ENCODE measurements around the gene LMAN1L. TPM values are rescaled to one million over a fixed set of nuclear protein-coding genes. Genes with fewer than 3 reads are reported as not detected.

LMAN1L gene
- total RNA-seq, 1 donor from 2014 or later, result 8.1 TPM

DNA sequence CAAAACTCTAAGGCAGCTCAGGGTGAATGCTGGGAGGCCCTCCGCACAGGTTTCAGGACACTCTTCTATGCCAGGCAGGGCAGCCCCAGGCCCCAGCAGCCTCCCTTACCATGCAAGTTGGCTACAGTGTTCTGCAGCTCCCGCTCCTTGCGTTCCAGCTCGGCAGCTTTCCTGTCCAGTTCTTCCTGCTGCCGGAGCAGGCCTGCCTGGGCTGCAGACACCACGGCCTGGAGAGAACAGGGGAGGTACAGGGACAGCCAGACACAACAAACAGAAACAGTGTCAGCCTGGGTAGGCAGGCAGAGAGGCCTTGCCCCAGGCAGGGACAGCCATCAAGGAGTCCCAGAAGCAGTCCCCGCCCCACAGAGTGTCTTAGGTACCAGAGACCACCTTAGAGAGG lies 39.3 kb downstream of the LMAN1L start:
- no peaks in the 10 kb centered on the region for H3K27me3 ChIP-seq (ENCODE audit: low read depth)
- H3K4me1 ChIP-seq, result peaks cover 31% of the 10 kb centered on the region
- no peak overlapping the region for H3K4me3 ChIP-seq
- H3K9me3 ChIP-seq (replicated peaks), result no peaks in the 10 kb centered on the region
- peaks cover 67% of the 10 kb centered on the region for H3K36me3 ChIP-seq
- H3K27ac ChIP-seq (replicated peaks), result no peak overlapping the region
- TF ChIP-seq, protein P1, sequence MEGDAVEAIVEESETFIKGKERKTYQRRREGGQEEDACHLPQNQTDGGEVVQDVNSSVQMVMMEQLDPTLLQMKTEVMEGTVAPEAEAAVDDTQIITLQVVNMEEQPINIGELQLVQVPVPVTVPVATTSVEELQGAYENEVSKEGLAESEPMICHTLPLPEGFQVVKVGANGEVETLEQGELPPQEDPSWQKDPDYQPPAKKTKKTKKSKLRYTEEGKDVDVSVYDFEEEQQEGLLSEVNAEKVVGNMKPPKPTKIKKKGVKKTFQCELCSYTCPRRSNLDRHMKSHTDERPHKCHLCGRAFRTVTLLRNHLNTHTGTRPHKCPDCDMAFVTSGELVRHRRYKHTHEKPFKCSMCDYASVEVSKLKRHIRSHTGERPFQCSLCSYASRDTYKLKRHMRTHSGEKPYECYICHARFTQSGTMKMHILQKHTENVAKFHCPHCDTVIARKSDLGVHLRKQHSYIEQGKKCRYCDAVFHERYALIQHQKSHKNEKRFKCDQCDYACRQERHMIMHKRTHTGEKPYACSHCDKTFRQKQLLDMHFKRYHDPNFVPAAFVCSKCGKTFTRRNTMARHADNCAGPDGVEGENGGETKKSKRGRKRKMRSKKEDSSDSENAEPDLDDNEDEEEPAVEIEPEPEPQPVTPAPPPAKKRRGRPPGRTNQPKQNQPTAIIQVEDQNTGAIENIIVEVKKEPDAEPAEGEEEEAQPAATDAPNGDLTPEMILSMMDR (IDR thresholded peaks at IDR 0.05; ENCODE audit: borderline replicate concordance), result no peak
- DNase-seq, result no peak
- intact Hi-C loops (cut with micrococcal nuclease), result no loop called here

DNA sequence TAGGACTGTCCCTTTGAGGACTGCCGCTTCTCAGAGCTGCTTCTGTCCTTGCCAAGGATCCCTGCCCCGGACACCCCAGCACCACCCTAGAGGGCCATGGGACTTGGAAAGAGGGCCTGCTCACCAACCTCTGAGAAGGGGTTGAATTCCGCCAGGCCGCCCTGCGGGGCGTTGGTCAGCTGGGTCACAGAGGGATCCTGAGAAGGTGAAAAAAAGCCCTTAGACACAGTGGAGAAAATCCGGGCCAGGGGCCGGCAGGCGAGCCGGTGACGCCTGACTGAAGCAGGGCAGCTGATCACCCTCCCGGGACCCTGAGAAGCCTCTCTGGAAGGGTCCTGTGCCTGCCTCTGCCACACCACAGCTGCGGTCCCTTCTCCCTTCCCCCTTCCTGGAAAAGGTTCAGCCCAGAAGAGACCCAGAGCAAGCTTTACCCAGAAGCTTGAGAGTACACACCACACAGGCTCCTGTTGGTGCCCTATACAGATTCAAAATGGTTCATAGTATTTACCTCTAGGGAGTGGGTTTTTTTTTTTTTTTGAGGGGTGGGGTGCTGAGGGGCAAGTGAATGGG lies 41.9 kb downstream of the LMAN1L start:
- Histone ChIP-seq H3K27me3 (ENCODE audit: low read depth) (no peaks in the 10 kb centered on the region), H3K4me1 (peaks cover 40% of the 10 kb centered on the region), H3K27ac (replicated peaks) (no peak overlapping the region), H3K36me3 (peaks cover 48% of the 10 kb centered on the region), H3K4me3 (no peak overlapping the region), H3K9me3 (replicated peaks) (no peaks in the 10 kb centered on the region)
- DNase-seq, result no peak
- intact Hi-C loops (cut with micrococcal nuclease), result no loop called here
- TF ChIP-seq, protein P1 (IDR thresholded peaks at IDR 0.05; ENCODE audit: borderline replicate concordance), result no peak

DNA sequence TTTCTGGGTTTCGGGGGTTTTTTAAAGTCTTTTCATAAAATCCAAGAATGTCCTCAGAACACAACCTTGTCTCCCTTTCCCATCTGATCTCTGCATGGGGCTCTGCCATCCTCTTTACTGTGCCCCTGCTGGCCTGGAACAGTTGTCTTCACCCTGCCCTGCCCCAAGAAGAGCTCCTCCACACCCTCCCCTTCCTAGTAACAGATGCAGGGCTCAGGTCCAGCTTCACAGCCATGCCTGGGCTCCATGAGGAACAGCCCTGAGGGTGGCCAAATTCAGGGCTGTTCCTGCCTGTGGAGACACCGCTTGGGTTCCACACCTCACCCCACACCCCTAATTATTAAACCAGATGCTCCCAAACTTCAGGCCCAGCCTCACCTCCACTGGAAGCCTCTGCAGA lies 43.2 kb downstream of the LMAN1L start:
- Histone ChIP-seq H3K27me3 (ENCODE audit: low read depth) (no peaks in the 10 kb centered on the region), H3K4me1 (peaks cover 51% of the 10 kb centered on the region), H3K27ac (replicated peaks) (peak overlapping the region; percentile 39), H3K36me3 (peaks cover 35% of the 10 kb centered on the region), H3K9me3 (replicated peaks) (no peaks in the 10 kb centered on the region), H3K4me3 (no peak overlapping the region)
- intact Hi-C loops (cut with micrococcal nuclease), result no loop called here
- TF ChIP-seq, protein P1 (IDR thresholded peaks at IDR 0.05; ENCODE audit: borderline replicate concordance), result no peak
- no peak for DNase-seq

DNA sequence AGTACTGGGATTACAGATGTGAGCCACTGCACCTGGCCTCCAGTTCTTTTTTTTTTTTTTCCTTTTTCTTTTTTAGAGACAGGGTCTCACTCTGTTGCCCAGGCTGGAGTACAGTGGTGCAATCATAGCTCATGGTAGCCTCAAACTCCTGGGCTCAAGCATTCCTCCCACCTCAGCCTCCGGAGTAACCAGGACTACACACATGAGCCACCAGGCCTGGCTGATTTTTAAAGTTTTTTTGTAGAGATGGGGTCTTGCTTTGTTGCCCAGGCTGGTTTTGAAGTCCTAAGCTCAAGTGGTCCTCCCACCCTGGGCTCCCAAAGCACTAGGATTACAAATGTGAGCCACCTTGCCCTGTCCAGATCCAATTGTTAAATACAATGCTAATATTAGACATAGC lies 43.9 kb downstream of the LMAN1L start:
- Histone ChIP-seq H3K27me3 (ENCODE audit: low read depth) (no peaks in the 10 kb centered on the region), H3K9me3 (replicated peaks) (no peaks in the 10 kb centered on the region), H3K4me1 (peaks cover 52% of the 10 kb centered on the region), H3K36me3 (peaks cover 28% of the 10 kb centered on the region), H3K27ac (replicated peaks) (peak overlapping the region; percentile 44), H3K4me3 (no peak overlapping the region)
- intact Hi-C loops (cut with micrococcal nuclease), result no loop called here
- DNase-seq, result no peak
- TF ChIP-seq, protein P1 (IDR thresholded peaks at IDR 0.05; ENCODE audit: borderline replicate concordance), result no peak

- Histone ChIP-seq H3K36me3 (peaks cover 22% of the 10 kb centered on the region), H3K27me3 (ENCODE audit: low read depth) (no peaks in the 10 kb centered on the region), H3K4me3 (no peak overlapping the region), H3K9me3 (replicated peaks) (no peaks in the 10 kb centered on the region), H3K4me1 (peaks cover 52% of the 10 kb centered on the region), H3K27ac (replicated peaks) (peak overlapping the region; percentile 39)
- DNase-seq, result no peak
- intact Hi-C loops (cut with micrococcal nuclease), result no loop called here
- TF ChIP-seq, protein P1 (IDR thresholded peaks at IDR 0.05; ENCODE audit: borderline replicate concordance), result no peak
These were observed 44.5 kb downstream of the LMAN1L start for GRCh38 chr15:74857082-74857655.
